Measurements from ENCODE around the gene SLC6A8. TPM values are rescaled to one million over a fixed set of nuclear protein-coding genes. Genes with fewer than 3 reads are reported as not detected.
A peak's percentile ranks its signal among the peaks of the same experiment; 100 is the strongest.
"Not testable (repeated sequence)": the region's sequence is repeated elsewhere in the genome, so short reads cannot be mapped to it uniquely, and the experiment has no call there.

SLC6A8 gene
- total and polyA plus RNA-seq, 9 donors: 14.6 to 49.1 (median 32.1) TPM

- Histone ChIP-seq H3K36me3 (ENCODE audit: control insufficient read depth, insufficient read depth, low read length) (peaks cover 27% of the 10 kb centered on the region), H3K4me1 (ENCODE audit: control insufficient read depth, insufficient read depth, low read length) (peaks cover 27% of the 10 kb centered on the region), H3K27me3 (ENCODE audit: control insufficient read depth, insufficient read depth, low read length) (no peaks in the 10 kb centered on the region), H3K4me3 (ENCODE audit: low read length) (no peak overlapping the region), H3K9me3 (replicated peaks; ENCODE audit: control insufficient read depth, low read depth, low read length) (no peaks in the 10 kb centered on the region), H3K27ac (ENCODE audit: low read length) (peak overlapping the region; percentile 35)
- no peak for DNase-seq
- 67% methylated on average over 2 of the region's 6 CpGs for WGBS (ENCODE audit: insufficient coverage)
Observed at GRCh38 chrX:153700967-153701366, 13.2 kb downstream of the SLC6A8 start.

DNA sequence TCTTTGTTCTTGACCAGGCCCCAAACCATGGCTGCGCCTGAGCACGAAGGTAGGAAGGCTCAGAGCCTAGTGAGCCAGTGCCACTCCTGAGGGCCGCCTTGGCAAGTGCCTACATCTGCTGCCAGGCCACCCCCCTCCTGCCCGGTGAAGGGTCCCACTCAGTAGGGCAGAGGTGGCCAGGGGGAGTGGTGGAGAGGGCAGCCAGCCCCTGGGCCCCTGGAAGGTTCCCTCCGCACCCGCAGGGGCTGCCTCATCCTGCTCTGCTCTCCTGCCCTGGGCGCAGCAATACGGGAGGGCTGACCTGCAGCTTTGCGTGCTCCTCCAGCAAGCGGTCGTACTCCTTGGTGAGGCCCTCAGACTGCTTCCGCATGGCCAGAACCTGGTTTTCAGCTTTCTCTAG lies 14.0 kb downstream of the SLC6A8 start:
- no peaks in the 10 kb centered on the region for H3K9me3 ChIP-seq (replicated peaks; ENCODE audit: control insufficient read depth, low read depth, low read length)
- H3K4me1 ChIP-seq (ENCODE audit: control insufficient read depth, insufficient read depth, low read length): peaks cover 27% of the 10 kb centered on the region
- H3K27ac ChIP-seq (ENCODE audit: low read length): no peak overlapping the region
- no peak overlapping the region for H3K4me3 ChIP-seq (ENCODE audit: low read length)
- peaks cover 24% of the 10 kb centered on the region for H3K36me3 ChIP-seq (ENCODE audit: control insufficient read depth, insufficient read depth, low read length)
- no peaks in the 10 kb centered on the region for H3K27me3 ChIP-seq (ENCODE audit: control insufficient read depth, insufficient read depth, low read length)
- 84% methylated on average over 8 of the region's 12 CpGs for WGBS (ENCODE audit: insufficient coverage)
- DNase-seq: no peak

DNA sequence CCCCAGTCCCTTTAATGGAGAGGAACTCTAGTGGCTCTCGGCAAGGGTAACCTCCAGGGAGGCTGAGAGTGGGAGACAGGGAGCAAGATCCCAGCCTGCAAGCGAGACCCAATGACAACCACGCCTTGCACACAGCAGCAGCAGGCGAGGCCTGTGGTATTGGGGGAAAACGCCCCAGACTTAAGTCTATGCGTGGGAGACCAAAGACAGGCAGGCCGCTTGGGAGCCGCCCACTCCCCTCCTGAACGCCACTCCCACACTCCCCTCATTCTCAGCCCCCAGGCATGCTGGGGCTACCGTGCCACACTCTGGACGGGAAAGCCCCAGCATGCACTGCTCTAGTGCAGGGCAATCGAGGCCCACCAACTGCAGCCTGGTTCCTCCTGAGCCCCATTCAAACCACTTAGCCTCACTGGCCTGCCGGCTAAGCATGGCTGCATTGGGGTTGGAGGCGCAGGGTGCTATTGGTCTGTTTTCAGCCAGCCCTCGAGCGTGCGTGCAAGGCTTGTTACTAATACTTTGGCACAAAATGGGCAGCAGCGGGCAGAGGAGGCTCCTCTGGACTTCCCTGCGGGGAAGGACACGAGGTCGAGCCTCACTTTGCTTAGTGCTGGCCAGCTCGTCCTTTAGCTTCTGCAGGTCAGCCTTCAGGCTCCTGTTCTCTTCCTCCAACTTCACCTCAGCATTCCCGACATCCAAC lies 14.8 kb downstream of the SLC6A8 start:
- no peak for DNase-seq
- H3K4me3 ChIP-seq (ENCODE audit: low read length): no peak overlapping the region
- peaks cover 27% of the 10 kb centered on the region for H3K4me1 ChIP-seq (ENCODE audit: control insufficient read depth, insufficient read depth, low read length)
- H3K9me3 ChIP-seq (replicated peaks; ENCODE audit: control insufficient read depth, low read depth, low read length): no peaks in the 10 kb centered on the region
- no peaks in the 10 kb centered on the region for H3K27me3 ChIP-seq (ENCODE audit: control insufficient read depth, insufficient read depth, low read length)
- 77% methylated on average over 15 of the region's 23 CpGs for WGBS (ENCODE audit: insufficient coverage)
- no peak overlapping the region for H3K27ac ChIP-seq (ENCODE audit: low read length)
- H3K36me3 ChIP-seq (ENCODE audit: control insufficient read depth, insufficient read depth, low read length): peaks cover 20% of the 10 kb centered on the region

- DNase-seq: peak; percentile 39
Observed at GRCh38 chrX:153703036-153703370, 15.3 kb downstream of the SLC6A8 start.

GRCh38 chrX:153704021-153704526 lies 16.3 kb downstream of the SLC6A8 start:
- Histone ChIP-seq H3K27ac (ENCODE audit: low read length) (peak overlapping the region; percentile 82), H3K36me3 (ENCODE audit: control insufficient read depth, insufficient read depth, low read length) (peaks cover 21% of the 10 kb centered on the region), H3K27me3 (ENCODE audit: control insufficient read depth, insufficient read depth, low read length) (no peaks in the 10 kb centered on the region), H3K9me3 (replicated peaks; ENCODE audit: control insufficient read depth, low read depth, low read length) (no peaks in the 10 kb centered on the region), H3K4me3 (ENCODE audit: low read length) (no peak overlapping the region), H3K4me1 (ENCODE audit: control insufficient read depth, insufficient read depth, low read length) (peaks cover 33% of the 10 kb centered on the region)
- no peak for DNase-seq
- 80% methylated on average over 12 of the region's 18 CpGs for WGBS (ENCODE audit: insufficient coverage)

More at GRCh38 chrX:153703036-153703370, 15.3 kb downstream of the SLC6A8 start:
- H3K27ac ChIP-seq (ENCODE audit: low read length): no peak overlapping the region
- no peaks in the 10 kb centered on the region for H3K27me3 ChIP-seq (ENCODE audit: control insufficient read depth, insufficient read depth, low read length)
- 85% methylated on average over 15 of the region's 16 CpGs for WGBS (ENCODE audit: insufficient coverage)
- no peaks in the 10 kb centered on the region for H3K9me3 ChIP-seq (replicated peaks; ENCODE audit: control insufficient read depth, low read depth, low read length)
- peaks cover 20% of the 10 kb centered on the region for H3K36me3 ChIP-seq (ENCODE audit: control insufficient read depth, insufficient read depth, low read length)
- H3K4me3 ChIP-seq (ENCODE audit: low read length): no peak overlapping the region
- H3K4me1 ChIP-seq (ENCODE audit: control insufficient read depth, insufficient read depth, low read length): peaks cover 29% of the 10 kb centered on the region

- not testable (repeated sequence) for H3K9me3 ChIP-seq (replicated peaks; ENCODE audit: control insufficient read depth, low read depth, low read length); H3K27me3 ChIP-seq (ENCODE audit: control insufficient read depth, insufficient read depth, low read length); DNase-seq; H3K4me3 ChIP-seq (ENCODE audit: low read length)
- peaks cover 28% of the 10 kb centered on the region for H3K36me3 ChIP-seq (ENCODE audit: control insufficient read depth, insufficient read depth, low read length)
- peak overlapping the region; percentile 82 for H3K27ac ChIP-seq (ENCODE audit: low read length)
- WGBS (ENCODE audit: insufficient coverage): 77% methylated on average over 4 of the region's 12 CpGs
- peaks cover 33% of the 10 kb centered on the region for H3K4me1 ChIP-seq (ENCODE audit: control insufficient read depth, insufficient read depth, low read length)
Observed at GRCh38 chrX:153704631-153705402, 17.1 kb downstream of the SLC6A8 start.

DNA sequence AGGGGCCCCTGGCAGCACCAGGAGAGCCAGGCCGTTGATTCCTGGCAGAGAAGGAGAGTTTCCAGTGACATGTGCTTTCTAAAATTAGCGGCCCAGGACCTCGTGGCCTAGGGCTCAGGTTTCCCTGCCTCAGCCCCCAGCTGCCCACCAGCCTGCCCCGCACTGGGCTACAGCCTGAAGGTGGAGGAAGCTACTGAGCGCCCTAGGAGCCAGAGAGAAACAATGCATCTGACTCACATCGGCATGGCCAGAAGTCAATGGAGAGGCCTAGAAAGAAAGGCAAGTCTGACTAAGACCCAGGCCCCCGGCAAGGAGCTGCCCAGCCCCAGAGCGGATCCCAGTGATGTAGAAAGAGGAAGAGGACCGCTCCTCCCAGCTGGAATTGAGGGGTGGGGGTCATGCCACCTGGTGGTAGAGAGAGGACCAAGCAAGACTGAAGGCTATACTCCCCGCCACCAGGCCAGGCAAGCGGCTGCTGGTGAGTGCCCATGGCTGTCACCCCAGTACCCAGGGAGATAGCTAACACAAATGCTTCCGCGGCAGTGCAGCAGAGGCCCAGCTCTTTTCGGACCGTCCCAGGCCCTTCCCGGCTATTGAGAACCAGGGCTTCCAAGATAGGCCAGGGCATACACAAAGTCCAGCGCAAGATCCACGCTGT lies 17.8 kb downstream of the SLC6A8 start:
- H3K9me3 ChIP-seq (replicated peaks; ENCODE audit: control insufficient read depth, low read depth, low read length); H3K27me3 ChIP-seq (ENCODE audit: control insufficient read depth, insufficient read depth, low read length): not testable (repeated sequence)
- peaks cover 33% of the 10 kb centered on the region for H3K4me1 ChIP-seq (ENCODE audit: control insufficient read depth, insufficient read depth, low read length)
- H3K4me3 ChIP-seq (ENCODE audit: low read length): peak overlapping the region; percentile 35
- H3K36me3 ChIP-seq (ENCODE audit: control insufficient read depth, insufficient read depth, low read length): peaks cover 31% of the 10 kb centered on the region
- H3K27ac ChIP-seq (ENCODE audit: low read length): peak overlapping the region; percentile 82
- DNase-seq: peak; percentile 38
- 80% methylated on average over 17 of the region's 18 CpGs for WGBS (ENCODE audit: insufficient coverage)

DNA sequence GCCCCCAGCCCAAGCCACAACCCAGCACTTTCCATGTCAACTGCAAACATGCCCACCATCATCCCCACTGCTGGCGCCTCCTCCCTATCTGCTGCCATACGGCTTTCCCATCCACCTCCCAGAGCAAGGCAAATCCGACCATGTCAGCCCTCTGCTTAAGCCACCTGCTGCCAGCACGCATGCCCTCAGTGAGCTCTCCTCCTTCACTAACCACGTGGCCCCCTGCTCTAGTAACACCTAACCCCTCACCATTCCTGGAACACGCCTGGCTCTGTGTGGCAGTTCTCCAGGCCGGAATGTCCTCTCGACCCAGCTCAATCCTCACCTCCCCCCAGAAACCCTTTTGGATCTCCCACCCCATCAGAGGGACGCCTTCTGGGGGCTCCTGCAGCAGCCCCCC lies 19.1 kb downstream of the SLC6A8 start:
- no peaks in the 10 kb centered on the region for H3K9me3 ChIP-seq (replicated peaks; ENCODE audit: control insufficient read depth, low read depth, low read length)
- WGBS (ENCODE audit: insufficient coverage): 81% methylated on average over 9 of the region's 9 CpGs
- H3K4me3 ChIP-seq (ENCODE audit: low read length): no peak overlapping the region
- peaks cover 30% of the 10 kb centered on the region for H3K36me3 ChIP-seq (ENCODE audit: control insufficient read depth, insufficient read depth, low read length)
- peaks cover 28% of the 10 kb centered on the region for H3K4me1 ChIP-seq (ENCODE audit: control insufficient read depth, insufficient read depth, low read length)
- no peaks in the 10 kb centered on the region for H3K27me3 ChIP-seq (ENCODE audit: control insufficient read depth, insufficient read depth, low read length)
- DNase-seq: no peak
- peak overlapping the region; percentile 82 for H3K27ac ChIP-seq (ENCODE audit: low read length)

- H3K4me1 ChIP-seq (ENCODE audit: control insufficient read depth, insufficient read depth, low read length): peaks cover 24% of the 10 kb centered on the region
- H3K27me3 ChIP-seq (ENCODE audit: control insufficient read depth, insufficient read depth, low read length): no peaks in the 10 kb centered on the region
- no peak overlapping the region for H3K27ac ChIP-seq (ENCODE audit: low read length)
- no peak overlapping the region for H3K4me3 ChIP-seq (ENCODE audit: low read length)
- no peak for DNase-seq
- peaks cover 27% of the 10 kb centered on the region for H3K36me3 ChIP-seq (ENCODE audit: control insufficient read depth, insufficient read depth, low read length)
- 84% methylated on average over 5 of the region's 6 CpGs for WGBS (ENCODE audit: insufficient coverage)
- H3K9me3 ChIP-seq (replicated peaks; ENCODE audit: control insufficient read depth, low read depth, low read length): no peaks in the 10 kb centered on the region
Observed at GRCh38 chrX:153707406-153707805, 19.7 kb downstream of the SLC6A8 start.

DNA sequence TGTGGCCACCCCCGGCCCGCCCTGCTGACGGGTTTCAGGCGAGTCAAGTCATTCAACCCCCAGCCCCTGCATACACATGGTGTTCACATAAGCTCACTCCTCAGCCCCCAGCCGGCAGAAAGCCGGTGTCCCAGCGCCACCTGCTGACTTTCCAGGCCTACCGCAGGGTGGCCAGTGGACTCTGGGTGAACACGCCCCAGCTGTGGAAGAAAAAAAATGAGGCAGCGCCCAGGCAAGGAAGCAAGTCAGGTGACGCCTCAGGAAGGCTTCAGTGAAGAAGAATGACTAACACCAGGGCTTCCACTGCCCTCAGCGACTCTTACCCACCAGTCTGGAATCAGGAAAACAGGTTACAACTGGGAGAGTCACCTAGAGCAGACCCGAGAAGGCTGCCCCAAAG lies 20.7 kb downstream of the SLC6A8 start:
- Histone ChIP-seq H3K36me3 (ENCODE audit: control insufficient read depth, insufficient read depth, low read length) (peaks cover 28% of the 10 kb centered on the region), H3K27me3 (ENCODE audit: control insufficient read depth, insufficient read depth, low read length) (no peaks in the 10 kb centered on the region), H3K4me1 (ENCODE audit: control insufficient read depth, insufficient read depth, low read length) (peaks cover 17% of the 10 kb centered on the region), H3K27ac (ENCODE audit: low read length) (peak overlapping the region; percentile 18), H3K4me3 (ENCODE audit: low read length) (no peak overlapping the region), H3K9me3 (replicated peaks; ENCODE audit: control insufficient read depth, low read depth, low read length) (no peaks in the 10 kb centered on the region)
- WGBS (ENCODE audit: insufficient coverage): 11% methylated on average over 8 of the region's 13 CpGs
- peak; percentile 74 for DNase-seq

Measured in muscle of leg (tissue), 11 donors.